HEK293T (cell line): ENCODE measurements around the gene MYZAP.

Experiments
- ARNT ChIP-seq: fragments of 450-650 bp; IDR thresholded peaks from 2 replicates; pipeline ENCODE4 v1.6.1; 2017; ENCODE audit warnings: mild to moderate bottlenecking
- BHLHE40 ChIP-seq: fragments of 450-650 bp; IDR thresholded peaks from 2 replicates; pipeline ENCODE4 v1.6.1; 2016; ENCODE audit warnings: mild to moderate bottlenecking, moderate library complexity, borderline replicate concordance
- FOXK2 ChIP-seq: fragments of 450-650 bp; IDR thresholded peaks from 2 replicates; pipeline ENCODE4 v1.6.1; 2016; ENCODE audit warnings: mild to moderate bottlenecking
- FOXM1 ChIP-seq: fragments of 450-650 bp; IDR thresholded peaks from 2 replicates; pipeline ENCODE4 v1.6.1; 2017; ENCODE audit warnings: mild to moderate bottlenecking, borderline replicate concordance
- HDGF ChIP-seq: fragments of 450-650 bp; IDR thresholded peaks from 2 replicates; pipeline ENCODE4 v1.6.1; 2017; ENCODE audit warnings: antibody characterized with exemption, borderline replicate concordance
- L3MBTL2 ChIP-seq: fragments of 450-650 bp; conservative IDR thresholded peaks from 2 replicates; pipeline ENCODE4 v1.6.1; 2016; ENCODE audit warnings: mild to moderate bottlenecking
- LEF1 ChIP-seq: fragments of 450-650 bp; IDR thresholded peaks from 2 replicates; pipeline ENCODE4 v1.6.1; 2017; ENCODE audit warnings: mild to moderate bottlenecking, borderline replicate concordance
- NFRKB ChIP-seq: fragments of 450-650 bp; IDR thresholded peaks from 2 replicates; pipeline ENCODE4 v1.6.1; 2016; ENCODE audit warnings: mild to moderate bottlenecking, moderate library complexity
- PKNOX1 ChIP-seq: fragments of 450-650 bp; IDR thresholded peaks from 2 replicates; pipeline ENCODE4 v1.6.1; 2016
- SP1 ChIP-seq: fragments of 450-650 bp; IDR thresholded peaks from 2 replicates; pipeline ENCODE4 v1.6.1; 2017
- SUZ12 ChIP-seq: fragments of 450-650 bp; IDR thresholded peaks from 2 replicates; pipeline ENCODE4 v1.6.1; 2016; ENCODE audit warnings: mild to moderate bottlenecking
- TARDBP ChIP-seq: fragments of 450-650 bp; IDR thresholded peaks from 2 replicates; pipeline ENCODE4 v1.6.1; 2016
- ZNF384 ChIP-seq: fragments of 450-650 bp; IDR thresholded peaks from 2 replicates; pipeline ENCODE4 v1.6.1; 2016

GRCh38 chr15:57730876-57731275 is 139.2 kb downstream of the MYZAP start:
- TF ChIP-seq FOXM1 (no peak), TARDBP (no peak), BHLHE40 (no peak), ZNF384 (no peak), NFRKB (no peak), SP1 (no peak), HDGF (no peak), SUZ12 (no peak), ARNT (no peak), LEF1 (no peak), PKNOX1 (no peak), FOXK2 (no peak), L3MBTL2 (no peak)
